HCT116 (cell line): ENCODE data around the gene SLIT1. TPM values are rescaled to one million over a fixed set of nuclear protein-coding genes. Genes with fewer than 3 reads are reported as not detected.

ENCODE experiments used
- ATAC-seq: fragments of 200-7000 bp; cut with Tn5 transposase; 2 replicates; pipeline ENCODE4 v1.9.1; 2020; ENCODE audit warnings: mild to moderate bottlenecking, moderate library complexity
- BruUV-seq: library from RNA; stranded (reverse); fragments of 400-500 nt; replicated peaks from 2 replicates; lab custom pipeline; 2021; lab: Mats Ljungman, UMichigan
- CTCF ChIA-PET: fragments of 300-600 bp; sonication (Branson Sonifier 250); formaldehyde crosslinking; loops from one replicate; lab custom pipeline; 2021; ENCODE audit warnings: antibody characterized with exemption; lab: Charles Lee
- POLR2A ChIA-PET: fragments of 300-600, 350-600 bp; sonication (Branson Sonifier 250); formaldehyde crosslinking; loops from one replicate; lab custom pipeline; 2021; ENCODE audit warnings: antibody characterized with exemption; lab: Charles Lee
- RAD21 ChIA-PET, 2 experiments: fragments of 300-600 bp; sonication (Branson Sonifier 250); formaldehyde crosslinking; loops; one replicate each; lab custom pipeline; 2023; ENCODE audit warnings: low total read pairs in 2 of 2; ENCODE audit not compliant: uncharacterized antibody in 2 of 2, unreplicated experiment in 2 of 2, low non-redundant PET in 1 of 2; lab: Charles Lee
- DNase-seq: peaks from one replicate; pipeline ENCODE4 v3.0.0-alpha.2; 2010; ENCODE audit warnings: low read depth, low spot score
- H2AFZ ChIP-seq: fragments of 200-600 bp; shearing (Covaris generic), sonication (generic); 2 replicates; pipeline ENCODE4 v1.6.1; 2017; ENCODE audit warnings: low read depth, mixed run types, mixed read lengths, antibody characterized with exemption, low read length; ENCODE audit not compliant: poor library complexity, severe bottlenecking
- H3K27ac ChIP-seq: 2 replicates; pipeline ENCODE4 v1.5.1; 2012; ENCODE audit warnings: low read depth, low read length
- H3K27me3 ChIP-seq: fragments of 200-600 bp; sonication (generic); 2 replicates; pipeline ENCODE4 v1.6.1; 2016; ENCODE audit warnings: mixed run types, low read length, mixed read lengths; ENCODE audit not compliant: insufficient read depth
- H3K36me3 ChIP-seq, 2 experiments: fragments of 200-500 bp in 1 of 2; fragments of 200-600 bp in 1 of 2; sonication (Bioruptor generic) in 1 of 2; sonication (generic) in 1 of 2; 2 replicates each; pipeline versions ENCODE4 v1.5.1 to v1.6.1; 2014 to 2016; ENCODE audit warnings: low read length in 2 of 2, inconsistent platforms in 1 of 2, mixed read lengths in 1 of 2, mixed run types in 1 of 2; ENCODE audit not compliant: insufficient read depth in 2 of 2, control insufficient read depth in 1 of 2
- H3K4me1 ChIP-seq, 2 experiments: fragments of 200-600 bp in 1 of 2; sonication (generic) in 1 of 2; 2 replicates each; pipeline versions ENCODE4 v1.5.1 to v1.6.1; 2012 to 2017; ENCODE audit warnings: low read length in 2 of 2, inconsistent platforms in 1 of 2, mild to moderate bottlenecking in 1 of 2, mixed read lengths in 1 of 2, mixed run types in 1 of 2, moderate library complexity in 1 of 2; ENCODE audit not compliant: insufficient read depth in 2 of 2, control insufficient read depth in 1 of 2
- H3K4me2 ChIP-seq: fragments of 200-600 bp; sonication (generic); 2 replicates; pipeline ENCODE4 v1.6.1; 2017; ENCODE audit warnings: mixed run types, low read length, mixed read lengths
- H3K4me3 ChIP-seq, 2 experiments: fragments of 200-600 bp in 1 of 2; sonication (generic) in 1 of 2; replicated peaks in 1 of 2; 2 replicates each; pipeline ENCODE4 v1.5.1; 2011 to 2016; ENCODE audit warnings: low read length in 2 of 2, control low read depth in 1 of 2, low read depth in 1 of 2, mild to moderate bottlenecking in 1 of 2, mixed read lengths in 1 of 2, mixed run types in 1 of 2
- H3K79me2 ChIP-seq: fragments of 200-600 bp; sonication (generic); 2 replicates; pipeline ENCODE4 v1.6.1; 2017; ENCODE audit warnings: mild to moderate bottlenecking, mixed run types, low read length, moderate library complexity, mixed read lengths; ENCODE audit not compliant: insufficient read depth
- H3K9ac ChIP-seq: fragments of 200-600 bp; sonication (generic); 2 replicates; pipeline ENCODE4 v1.6.1; 2016; ENCODE audit warnings: low read length, mixed read lengths
- H3K9me2 ChIP-seq: fragments of 200-600 bp; sonication (generic), shearing (Covaris generic); 2 replicates; pipeline ENCODE4 v1.6.1; 2017; ENCODE audit warnings: mixed run types, mild to moderate bottlenecking, moderate library complexity; ENCODE audit not compliant: insufficient read depth
- H3K9me3 ChIP-seq, 2 experiments: fragments of 200-500 bp in 1 of 2; fragments of 200-600 bp in 1 of 2; sonication (Bioruptor generic) in 1 of 2; sonication (generic) in 1 of 2; 2 replicates each; pipeline ENCODE4 v1.6.1; 2014 to 2017; ENCODE audit warnings: low read length in 2 of 2, mixed read lengths in 2 of 2, inconsistent platforms in 1 of 2, low read depth in 1 of 2, mild to moderate bottlenecking in 1 of 2, mixed run types in 1 of 2, moderate library complexity in 1 of 2; ENCODE audit not compliant: control insufficient read depth in 1 of 2, insufficient read depth in 1 of 2
- H4K20me1 ChIP-seq: fragments of 200-600 bp; sonication (generic), shearing (Covaris generic); 2 replicates; pipeline ENCODE4 v1.6.1; 2017; ENCODE audit warnings: mixed run types, mild to moderate bottlenecking, moderate library complexity; ENCODE audit not compliant: insufficient read depth
- CEBPB ChIP-seq: IDR thresholded peaks from 2 replicates; pipeline ENCODE4 v1.6.1; 2012; ENCODE audit warnings: low read depth
- EGR1 ChIP-seq: IDR thresholded peaks from 2 replicates; pipeline ENCODE4 v1.6.1; 2012; ENCODE audit warnings: low read depth
- ELF1 ChIP-seq: IDR thresholded peaks from 2 replicates; pipeline ENCODE4 v1.6.1; 2012; ENCODE audit warnings: low read depth, borderline replicate concordance
- EZH2 ChIP-seq: fragments of 200-600 bp; sonication (generic); IDR thresholded peaks from 2 replicates; pipeline ENCODE4 v1.6.1; 2017; ENCODE audit warnings: antibody characterized with exemption, mixed run types
- EZH2phosphoT487 ChIP-seq: fragments of 200-600 bp; IDR thresholded peaks from 2 replicates; pipeline ENCODE4 v1.6.1; 2018; ENCODE audit warnings: antibody characterized with exemption, borderline replicate concordance
- FOSL1 ChIP-seq: IDR thresholded peaks from 2 replicates; pipeline ENCODE4 v1.6.1; 2012; ENCODE audit warnings: low read depth
- JUND ChIP-seq: IDR thresholded peaks from 2 replicates; pipeline ENCODE4 v1.6.1; 2012
- POLR2AphosphoS5 ChIP-seq: IDR thresholded peaks from 2 replicates; pipeline ENCODE4 v1.6.1; 2011; ENCODE audit warnings: mild to moderate bottlenecking, low read depth, low read length, moderate library complexity
- RAD21 ChIP-seq: IDR thresholded peaks from 2 replicates; pipeline ENCODE4 v1.6.1; 2012; ENCODE audit warnings: low read depth, mild to moderate bottlenecking
- SIN3A ChIP-seq: IDR thresholded peaks from 2 replicates; pipeline ENCODE4 v1.6.1; 2012; ENCODE audit warnings: low read depth
- SP1 ChIP-seq: IDR thresholded peaks from 2 replicates; pipeline ENCODE4 v1.6.1; 2012; ENCODE audit warnings: low read depth
- SRF ChIP-seq: IDR thresholded peaks from 2 replicates; pipeline ENCODE4 v1.6.1; 2012; ENCODE audit warnings: low read depth
- YY1 ChIP-seq: IDR thresholded peaks from 2 replicates; pipeline ENCODE4 v1.6.1; 2011; ENCODE audit warnings: low read length, low read depth, moderate library complexity, mild to moderate bottlenecking; ENCODE audit not compliant: insufficient replicate concordance; ENCODE audit errors: extremely low read depth
- ZFX ChIP-seq: fragments of 450-650 bp; IDR thresholded peaks from 2 replicates; pipeline ENCODE4 v1.6.1; 2017
- ZNF274 ChIP-seq: fragments of 200-500 bp; sonication (Bioruptor generic); IDR thresholded peaks from 2 replicates; pipeline ENCODE4 v1.6.1; 2014; ENCODE audit warnings: mild to moderate bottlenecking, low read depth, low read length, inconsistent platforms
- intact Hi-C: fragments of 100-400 bp; cut with micrococcal nuclease; formaldehyde crosslinking; loops from 2 replicates; pipeline ENCODE4 v1.10.0; 2022
- total RNA-seq: library from RNA; stranded (reverse); gene quantifications from one replicate; pipeline ENCODE4 v1.2.1, GENCODE V29; 2021; ENCODE audit not compliant: unreplicated experiment
- TF ChIP-seq, protein P1 (sequence below): IDR thresholded peaks from 2 replicates; pipeline ENCODE4 v1.6.1; 2012
- TF ChIP-seq, protein P2 (sequence below): IDR thresholded peaks from 2 replicates; pipeline ENCODE4 v1.6.1; 2011; ENCODE audit warnings: mild to moderate bottlenecking, low read length, moderate library complexity; ENCODE audit not compliant: insufficient replicate concordance; ENCODE audit errors: extremely low read depth
- TF ChIP-seq, protein P3 (sequence below): IDR thresholded peaks from 2 replicates; pipeline ENCODE4 v1.6.1; 2012; ENCODE audit warnings: low read depth
- TF ChIP-seq, protein P4 (sequence below): IDR thresholded peaks from 2 replicates; pipeline ENCODE4 v1.6.1; 2012
- TF ChIP-seq, protein P5 (sequence below), 3 experiments: fragments of 200-600 bp in 1 of 3; sonication (generic) in 1 of 3; IDR thresholded peaks in 2 of 3; conservative IDR thresholded peaks in 1 of 3; 2 replicates each; pipeline ENCODE4 v1.5.1; 2012 to 2017; ENCODE audit warnings: low read depth in 2 of 3, low read length in 2 of 3, antibody characterized with exemption in 1 of 3, borderline replicate concordance in 1 of 3, control low read depth in 1 of 3, mild to moderate bottlenecking in 1 of 3, mixed read lengths in 1 of 3, mixed run types in 1 of 3, moderate library complexity in 1 of 3; ENCODE audit not compliant: insufficient read depth in 1 of 3

Gene SLIT1
- total RNA-seq, 1 experiment from 2014 or later = 0.42 TPM

DNA sequence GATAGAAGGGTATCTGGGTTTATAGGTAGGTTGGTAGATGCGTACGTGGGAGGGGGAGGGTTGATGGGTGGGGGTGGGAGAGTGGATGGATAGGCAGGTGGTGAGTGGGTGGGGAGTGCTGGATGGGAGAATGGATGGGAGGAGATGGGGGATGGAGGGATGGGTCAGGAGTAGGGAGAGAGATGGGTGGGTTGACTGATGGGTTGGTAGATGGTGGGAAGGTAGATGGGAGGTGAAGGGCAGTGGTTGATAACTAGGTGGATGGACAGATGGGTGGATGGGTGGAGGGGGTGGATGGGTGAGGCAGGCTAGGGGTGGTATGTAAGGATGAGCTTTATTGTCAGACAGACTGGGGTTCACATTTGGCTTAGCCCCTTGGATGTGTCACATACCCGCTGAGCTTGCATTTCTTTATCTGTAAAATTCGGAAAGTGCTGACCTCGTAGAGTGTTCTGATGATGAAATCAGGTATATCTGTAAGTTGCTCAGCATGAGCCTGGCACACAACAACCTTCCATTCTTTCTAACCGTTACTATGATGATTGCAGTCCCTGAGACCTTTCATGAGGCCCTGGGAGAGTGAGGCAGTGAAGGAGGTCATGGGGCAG lies 34.3 kb downstream of the SLIT1 start:
- CTCF ChIA-PET = no interaction called here
- no peaks in the 10 kb centered on the region for H3K79me2 ChIP-seq
- H3K27me3 ChIP-seq = peaks cover 13% of the 10 kb centered on the region
- no peaks in the 10 kb centered on the region for H4K20me1 ChIP-seq
- no peak for DNase-seq
- H3K4me1 ChIP-seq = no peaks in the 10 kb centered on the region
- TF ChIP-seq, protein P1, sequence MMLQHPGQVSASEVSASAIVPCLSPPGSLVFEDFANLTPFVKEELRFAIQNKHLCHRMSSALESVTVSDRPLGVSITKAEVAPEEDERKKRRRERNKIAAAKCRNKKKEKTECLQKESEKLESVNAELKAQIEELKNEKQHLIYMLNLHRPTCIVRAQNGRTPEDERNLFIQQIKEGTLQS = no peak
- TF ChIP-seq, protein P2, sequence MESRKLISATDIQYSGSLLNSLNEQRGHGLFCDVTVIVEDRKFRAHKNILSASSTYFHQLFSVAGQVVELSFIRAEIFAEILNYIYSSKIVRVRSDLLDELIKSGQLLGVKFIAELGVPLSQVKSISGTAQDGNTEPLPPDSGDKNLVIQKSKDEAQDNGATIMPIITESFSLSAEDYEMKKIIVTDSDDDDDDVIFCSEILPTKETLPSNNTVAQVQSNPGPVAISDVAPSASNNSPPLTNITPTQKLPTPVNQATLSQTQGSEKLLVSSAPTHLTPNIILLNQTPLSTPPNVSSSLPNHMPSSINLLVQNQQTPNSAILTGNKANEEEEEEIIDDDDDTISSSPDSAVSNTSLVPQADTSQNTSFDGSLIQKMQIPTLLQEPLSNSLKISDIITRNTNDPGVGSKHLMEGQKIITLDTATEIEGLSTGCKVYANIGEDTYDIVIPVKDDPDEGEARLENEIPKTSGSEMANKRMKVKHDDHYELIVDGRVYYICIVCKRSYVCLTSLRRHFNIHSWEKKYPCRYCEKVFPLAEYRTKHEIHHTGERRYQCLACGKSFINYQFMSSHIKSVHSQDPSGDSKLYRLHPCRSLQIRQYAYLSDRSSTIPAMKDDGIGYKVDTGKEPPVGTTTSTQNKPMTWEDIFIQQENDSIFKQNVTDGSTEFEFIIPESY = no peak
- TF ChIP-seq JUND = no peak
- TF ChIP-seq ELF1 = no peak
- no peak for TF ChIP-seq FOSL1
- TF ChIP-seq EZH2 = no peak
- TF ChIP-seq, protein P3, sequence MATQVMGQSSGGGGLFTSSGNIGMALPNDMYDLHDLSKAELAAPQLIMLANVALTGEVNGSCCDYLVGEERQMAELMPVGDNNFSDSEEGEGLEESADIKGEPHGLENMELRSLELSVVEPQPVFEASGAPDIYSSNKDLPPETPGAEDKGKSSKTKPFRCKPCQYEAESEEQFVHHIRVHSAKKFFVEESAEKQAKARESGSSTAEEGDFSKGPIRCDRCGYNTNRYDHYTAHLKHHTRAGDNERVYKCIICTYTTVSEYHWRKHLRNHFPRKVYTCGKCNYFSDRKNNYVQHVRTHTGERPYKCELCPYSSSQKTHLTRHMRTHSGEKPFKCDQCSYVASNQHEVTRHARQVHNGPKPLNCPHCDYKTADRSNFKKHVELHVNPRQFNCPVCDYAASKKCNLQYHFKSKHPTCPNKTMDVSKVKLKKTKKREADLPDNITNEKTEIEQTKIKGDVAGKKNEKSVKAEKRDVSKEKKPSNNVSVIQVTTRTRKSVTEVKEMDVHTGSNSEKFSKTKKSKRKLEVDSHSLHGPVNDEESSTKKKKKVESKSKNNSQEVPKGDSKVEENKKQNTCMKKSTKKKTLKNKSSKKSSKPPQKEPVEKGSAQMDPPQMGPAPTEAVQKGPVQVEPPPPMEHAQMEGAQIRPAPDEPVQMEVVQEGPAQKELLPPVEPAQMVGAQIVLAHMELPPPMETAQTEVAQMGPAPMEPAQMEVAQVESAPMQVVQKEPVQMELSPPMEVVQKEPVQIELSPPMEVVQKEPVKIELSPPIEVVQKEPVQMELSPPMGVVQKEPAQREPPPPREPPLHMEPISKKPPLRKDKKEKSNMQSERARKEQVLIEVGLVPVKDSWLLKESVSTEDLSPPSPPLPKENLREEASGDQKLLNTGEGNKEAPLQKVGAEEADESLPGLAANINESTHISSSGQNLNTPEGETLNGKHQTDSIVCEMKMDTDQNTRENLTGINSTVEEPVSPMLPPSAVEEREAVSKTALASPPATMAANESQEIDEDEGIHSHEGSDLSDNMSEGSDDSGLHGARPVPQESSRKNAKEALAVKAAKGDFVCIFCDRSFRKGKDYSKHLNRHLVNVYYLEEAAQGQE = no peak
- TF ChIP-seq POLR2AphosphoS5 = no peak
- TF ChIP-seq SRF = no peak
- no peak for TF ChIP-seq CEBPB
- TF ChIP-seq RAD21 = no peak
- TF ChIP-seq, protein P4, sequence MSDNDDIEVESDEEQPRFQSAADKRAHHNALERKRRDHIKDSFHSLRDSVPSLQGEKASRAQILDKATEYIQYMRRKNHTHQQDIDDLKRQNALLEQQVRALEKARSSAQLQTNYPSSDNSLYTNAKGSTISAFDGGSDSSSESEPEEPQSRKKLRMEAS = no peak
- TF ChIP-seq YY1 = no peak
- no peak for TF ChIP-seq ZNF274
- no peak for TF ChIP-seq SP1
- TF ChIP-seq EZH2phosphoT487 = no peak
- TF ChIP-seq EGR1 = no peak
- TF ChIP-seq ZFX = no peak
- TF ChIP-seq SIN3A = no peak
- TF ChIP-seq, protein P5, sequence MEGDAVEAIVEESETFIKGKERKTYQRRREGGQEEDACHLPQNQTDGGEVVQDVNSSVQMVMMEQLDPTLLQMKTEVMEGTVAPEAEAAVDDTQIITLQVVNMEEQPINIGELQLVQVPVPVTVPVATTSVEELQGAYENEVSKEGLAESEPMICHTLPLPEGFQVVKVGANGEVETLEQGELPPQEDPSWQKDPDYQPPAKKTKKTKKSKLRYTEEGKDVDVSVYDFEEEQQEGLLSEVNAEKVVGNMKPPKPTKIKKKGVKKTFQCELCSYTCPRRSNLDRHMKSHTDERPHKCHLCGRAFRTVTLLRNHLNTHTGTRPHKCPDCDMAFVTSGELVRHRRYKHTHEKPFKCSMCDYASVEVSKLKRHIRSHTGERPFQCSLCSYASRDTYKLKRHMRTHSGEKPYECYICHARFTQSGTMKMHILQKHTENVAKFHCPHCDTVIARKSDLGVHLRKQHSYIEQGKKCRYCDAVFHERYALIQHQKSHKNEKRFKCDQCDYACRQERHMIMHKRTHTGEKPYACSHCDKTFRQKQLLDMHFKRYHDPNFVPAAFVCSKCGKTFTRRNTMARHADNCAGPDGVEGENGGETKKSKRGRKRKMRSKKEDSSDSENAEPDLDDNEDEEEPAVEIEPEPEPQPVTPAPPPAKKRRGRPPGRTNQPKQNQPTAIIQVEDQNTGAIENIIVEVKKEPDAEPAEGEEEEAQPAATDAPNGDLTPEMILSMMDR (IDR thresholded peaks at IDR 0.05 in 2 of 3, conservative IDR thresholded peaks at IDR 0.05 in 1 of 3; ENCODE audit: borderline replicate concordance in 1 of 3, insufficient read depth in 1 of 3, low read depth in 2 of 3, low read length in 2 of 3) = no peak
- no peak overlapping the region for H3K27ac ChIP-seq
- intact Hi-C loops = no loop called here
- POLR2A ChIA-PET = no interaction called here
- H2AFZ ChIP-seq = no peak overlapping the region
- ATAC-seq = no peak
- RAD21 ChIA-PET = no interaction called here
- H3K9me2 ChIP-seq = peaks cover 3% of the 10 kb centered on the region; the same call in 1 of the 2 replicates
- no peak overlapping the region for H3K4me3 ChIP-seq
- H3K36me3 ChIP-seq = no peaks in the 10 kb centered on the region
- no peak overlapping the region for H3K4me2 ChIP-seq
- no peak overlapping the region for H3K9ac ChIP-seq
- no TSS peak for BruUV-seq
- H3K9me3 ChIP-seq = no peaks in the 10 kb centered on the region
